CD14-positive monocyte (primary cell): Measurements from ENCODE around the gene EBF3. TPM values are rescaled to one million over a fixed set of nuclear protein-coding genes. Genes with fewer than 3 reads are reported as not detected.
A peak's percentile ranks its signal among the peaks of the same experiment; 100 is the strongest.

ENCODE experiments used
- DNase-seq, 3 donors: peaks; one replicate each; pipeline ENCODE4 v3.0.0-alpha.2; 2011 to 2022
- H2AFZ ChIP-seq: 2 replicates; pipeline ENCODE4 v1.6.0; 2012; ENCODE audit warnings: mild to moderate bottlenecking, low read depth, low read length, inconsistent platforms; ENCODE audit not compliant: insufficient read depth, poor library complexity, severe bottlenecking
- H3K27ac ChIP-seq, 2 donors: 1 replicate in 1 of 2; 2 replicates in 1 of 2; pipeline ENCODE4 v1.5.1; 2012 to 2013; ENCODE audit warnings: low read length in 2 of 2, control low read depth in 1 of 2, inconsistent platforms in 1 of 2, low read depth in 1 of 2, mild to moderate bottlenecking in 1 of 2
- H3K27me3 ChIP-seq, 2 donors: one replicate each; pipeline versions ENCODE4 v1.6.0 to v1.6.1; 2011 to 2013; ENCODE audit warnings: low read length in 2 of 2; ENCODE audit not compliant: control insufficient read depth in 2 of 2, insufficient read depth in 2 of 2
- H3K36me3 ChIP-seq, 2 donors: replicated peaks in 1 of 2; 1 replicate in 1 of 2; 2 replicates in 1 of 2; pipeline versions ENCODE4 v1.5.1 to v1.6.1; 2012 to 2013; ENCODE audit warnings: low read length in 2 of 2, control low read depth in 1 of 2, inconsistent platforms in 1 of 2, mild to moderate bottlenecking in 1 of 2; ENCODE audit not compliant: insufficient read depth in 2 of 2, control insufficient read depth in 1 of 2
- H3K4me1 ChIP-seq, 2 donors: 1 replicate in 1 of 2; 2 replicates in 1 of 2; pipeline versions ENCODE4 v1.5.1 to v1.6.1; 2012 to 2013; ENCODE audit warnings: low read length in 2 of 2, control low read depth in 1 of 2, inconsistent platforms in 1 of 2, mild to moderate bottlenecking in 1 of 2, moderate library complexity in 1 of 2; ENCODE audit not compliant: insufficient read depth in 2 of 2, control insufficient read depth in 1 of 2
- H3K4me2 ChIP-seq: replicated peaks from 2 replicates; pipeline ENCODE3; 2012; ENCODE audit warnings: low read length, moderate library complexity, mild to moderate bottlenecking; ENCODE audit not compliant: poor library complexity, severe bottlenecking; ENCODE audit errors: extremely low read depth
- H3K4me3 ChIP-seq, 3 experiments: fragments of 200-600 bp in 1 of 3; sonication (generic) in 1 of 3; replicated peaks in 1 of 3; 1 replicate in 2 of 3; 2 replicates in 1 of 3; pipeline ENCODE4 v1.5.1; 2011 to 2013; ENCODE audit warnings: low read length in 3 of 3, mild to moderate bottlenecking in 3 of 3, control low read depth in 2 of 3, low read depth in 2 of 3, inconsistent platforms in 1 of 3, moderate library complexity in 1 of 3
- H3K79me2 ChIP-seq: 2 replicates; pipeline ENCODE4 v1.6.0; 2012; ENCODE audit warnings: mild to moderate bottlenecking, control low read depth, inconsistent platforms, low read length, moderate library complexity; ENCODE audit not compliant: insufficient read depth
- H3K9ac ChIP-seq: 2 replicates; pipeline ENCODE4 v1.6.0; 2017; ENCODE audit warnings: low read length, mild to moderate bottlenecking; ENCODE audit not compliant: insufficient read depth, poor library complexity, severe bottlenecking
- H3K9me3 ChIP-seq, 2 donors: replicated peaks in 1 of 2; 1 replicate in 1 of 2; 2 replicates in 1 of 2; pipeline versions ENCODE4 v1.5.1 to v1.6.1; 2012 to 2013; ENCODE audit warnings: low read length in 2 of 2, control low read depth in 1 of 2; ENCODE audit not compliant: control insufficient read depth in 1 of 2, insufficient read depth in 1 of 2
- H4K20me1 ChIP-seq: 2 replicates; pipeline ENCODE4 v1.6.0; 2012; ENCODE audit warnings: mild to moderate bottlenecking, low read length, control low read depth, moderate library complexity; ENCODE audit not compliant: insufficient read depth
- H3K27ac Mint-ChIP-seq, 7 donors: one replicate each; pipeline ENCODE4 v1.8.0; 2020; ENCODE audit warnings: mild to moderate bottlenecking in 7 of 7, mixed read lengths in 7 of 7, moderate library complexity in 6 of 7, inconsistent platforms in 2 of 7
- H3K27me3 Mint-ChIP-seq, 3 donors: one replicate each; pipeline ENCODE4 v1.8.0; 2021 to 2022; ENCODE audit warnings: low read depth in 3 of 3, mild to moderate bottlenecking in 3 of 3, mixed read lengths in 3 of 3, moderate library complexity in 3 of 3, inconsistent platforms in 1 of 3
- H3K36me3 Mint-ChIP-seq, 2 donors: one replicate each; pipeline ENCODE4 v1.8.0; 2020; ENCODE audit warnings: mixed read lengths in 2 of 2, inconsistent platforms in 1 of 2, mild to moderate bottlenecking in 1 of 2
- H3K4me1 Mint-ChIP-seq: one replicate; pipeline ENCODE4 v1.8.0; 2020; ENCODE audit warnings: mild to moderate bottlenecking, mixed read lengths
- H3K4me3 Mint-ChIP-seq, 2 donors: one replicate each; pipeline ENCODE4 v1.8.0; 2020; ENCODE audit warnings: mild to moderate bottlenecking in 2 of 2, mixed read lengths in 2 of 2, moderate library complexity in 1 of 2
- H3K9me3 Mint-ChIP-seq, 7 donors: one replicate each; pipeline ENCODE4 v1.8.0; 2020 to 2022; ENCODE audit warnings: mixed read lengths in 7 of 7, mild to moderate bottlenecking in 6 of 7, moderate library complexity in 6 of 7, inconsistent platforms in 2 of 7
- WGBS: methylation state at CpG from one replicate; pipeline ENCODE4 v1.1.5; 2013; ENCODE audit warnings: missing lambda C conversion rate; ENCODE audit not compliant: insufficient coverage; 5-methylcytosine and 5-hydroxymethylcytosine counted together
- intact Hi-C, 2 donors: fragments of 100-400 bp; cut with micrococcal nuclease; formaldehyde crosslinking; loops; one replicate each; pipeline versions ENCODE4 v1.15.0 to v1.15.1; 2023
- polyA minus RNA-seq: library from RNA; depleted of rRNA, polyadenylated mRNA; stranded (reverse); fragments of >200 nt; gene quantifications from 2 replicates; pipeline ENCODE4 v1.2.3, GENCODE V29; 2012
- polyA plus RNA-seq, 3 donors: library from polyadenylated mRNA; depleted of rRNA in 1 of 3; unstranded in 2 of 3; stranded (reverse) in 1 of 3; fragments of 300-500 nt in 2 of 3; fragments of >200 nt in 1 of 3; fragmentation: Illumina TruSeq in 2 of 3; gene quantifications; 1 replicate in 2 of 3; 2 replicates in 1 of 3; pipeline ENCODE4 v1.2.3, GENCODE V29; 2012 to 2021
- total RNA-seq, 12 experiments: library from RNA in 1 of 12; stranded (reverse) in 1 of 12; fragments of 120-200 nt in 1 of 12; gene quantifications; one replicate each; pipeline ENCODE4 v1.2.4 and lab custom pipeline; 2013 to 2026; ENCODE audit warnings: mixed read lengths in 6 of 12, inconsistent platforms in 1 of 12
- TF ChIP-seq, protein P1 (sequence below): fragments of 200-600 bp; IDR thresholded peaks from one replicate; pipeline ENCODE4 v1.8.0; 2022; ENCODE audit warnings: antibody characterized with exemption, mild to moderate bottlenecking

The EBF3 gene, protein sequence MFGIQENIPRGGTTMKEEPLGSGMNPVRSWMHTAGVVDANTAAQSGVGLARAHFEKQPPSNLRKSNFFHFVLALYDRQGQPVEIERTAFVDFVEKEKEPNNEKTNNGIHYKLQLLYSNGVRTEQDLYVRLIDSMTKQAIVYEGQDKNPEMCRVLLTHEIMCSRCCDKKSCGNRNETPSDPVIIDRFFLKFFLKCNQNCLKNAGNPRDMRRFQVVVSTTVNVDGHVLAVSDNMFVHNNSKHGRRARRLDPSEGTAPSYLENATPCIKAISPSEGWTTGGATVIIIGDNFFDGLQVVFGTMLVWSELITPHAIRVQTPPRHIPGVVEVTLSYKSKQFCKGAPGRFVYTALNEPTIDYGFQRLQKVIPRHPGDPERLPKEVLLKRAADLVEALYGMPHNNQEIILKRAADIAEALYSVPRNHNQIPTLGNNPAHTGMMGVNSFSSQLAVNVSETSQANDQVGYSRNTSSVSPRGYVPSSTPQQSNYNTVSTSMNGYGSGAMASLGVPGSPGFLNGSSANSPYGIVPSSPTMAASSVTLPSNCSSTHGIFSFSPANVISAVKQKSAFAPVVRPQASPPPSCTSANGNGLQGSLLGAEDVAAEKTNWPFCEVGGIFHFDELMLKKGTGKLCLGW
- not detected for total RNA-seq (2013)
- not detected for polyA plus RNA-seq
- not detected in 2 replicates for polyA minus RNA-seq
- total RNA-seq (lab: John Stamatoyannopoulos, UW), result 0 to 2.0 (median 0.17) reads per million in 11 experiments

DNA sequence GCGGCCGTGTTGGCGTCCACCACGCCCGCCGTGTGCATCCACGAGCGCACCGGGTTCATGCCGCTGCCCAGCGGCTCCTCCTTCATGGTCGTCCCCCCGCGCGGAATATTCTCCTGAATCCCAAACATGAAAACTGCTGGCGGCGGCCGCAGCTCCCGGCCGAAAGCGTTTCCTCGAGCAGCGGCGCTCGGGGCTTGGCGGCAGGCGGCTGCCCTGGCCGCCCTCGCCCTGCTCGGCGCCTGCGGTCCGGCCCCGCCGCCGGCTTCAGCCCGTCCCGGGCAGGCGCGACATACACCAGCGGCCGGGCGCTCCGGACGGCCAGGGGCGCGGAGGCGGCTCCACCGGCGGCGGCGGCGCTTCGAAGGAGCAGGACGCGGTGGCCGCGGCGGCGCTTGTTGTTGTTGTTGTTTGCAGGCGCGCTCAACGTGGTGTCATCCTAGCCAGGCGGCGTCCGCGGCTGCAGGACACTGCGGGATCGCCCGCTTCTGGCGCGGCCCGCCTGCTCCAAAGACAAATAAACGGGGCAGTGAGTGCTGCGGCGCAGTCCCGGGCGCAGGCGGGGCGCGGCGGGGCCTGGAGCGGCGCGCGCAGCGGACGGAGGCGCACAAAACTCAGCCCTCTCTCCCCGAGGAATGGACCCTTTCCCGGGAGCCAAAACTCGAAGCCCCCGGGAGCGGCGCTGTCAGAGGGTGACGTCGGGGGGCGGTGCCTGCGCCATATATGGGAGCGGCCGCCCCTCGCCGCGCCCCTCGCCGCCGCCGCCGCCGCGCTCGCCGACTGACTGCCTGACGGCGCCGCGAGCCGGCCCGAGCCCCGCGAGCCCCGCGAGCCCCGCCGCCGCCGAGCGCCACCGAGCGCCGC, at the start of gene EBF3:
TSS of gene EBF3 (minus strand) at position 634 of the 861 bp plus-strand sequence. CDS start at position 128, 506 bp downstream.
- Mint-ChIP-seq H3K9me3 (peaks cover 0 to 30% (median 6%) of the 10 kb centered on the region in 7 donors), H3K4me1 (peaks cover 16% of the 10 kb centered on the region), H3K36me3 (peaks cover 0 to 1% of the 10 kb centered on the region in 2 donors), H3K4me3 (peak within 1 kb of the TSS; percentile 73 to 88), H3K27me3 (peaks cover 78 to 94% (median 79%) of the 10 kb centered on the region in 3 donors), H3K27ac (no peak within 1 kb of the TSS)
- peaks cover 0 to 50% of the 10 kb centered on the region in 2 donors for H3K9me3 ChIP-seq
- peaks cover 0 to 8% of the 10 kb centered on the region in 2 donors for H3K4me1 ChIP-seq
- TF ChIP-seq, protein P1, sequence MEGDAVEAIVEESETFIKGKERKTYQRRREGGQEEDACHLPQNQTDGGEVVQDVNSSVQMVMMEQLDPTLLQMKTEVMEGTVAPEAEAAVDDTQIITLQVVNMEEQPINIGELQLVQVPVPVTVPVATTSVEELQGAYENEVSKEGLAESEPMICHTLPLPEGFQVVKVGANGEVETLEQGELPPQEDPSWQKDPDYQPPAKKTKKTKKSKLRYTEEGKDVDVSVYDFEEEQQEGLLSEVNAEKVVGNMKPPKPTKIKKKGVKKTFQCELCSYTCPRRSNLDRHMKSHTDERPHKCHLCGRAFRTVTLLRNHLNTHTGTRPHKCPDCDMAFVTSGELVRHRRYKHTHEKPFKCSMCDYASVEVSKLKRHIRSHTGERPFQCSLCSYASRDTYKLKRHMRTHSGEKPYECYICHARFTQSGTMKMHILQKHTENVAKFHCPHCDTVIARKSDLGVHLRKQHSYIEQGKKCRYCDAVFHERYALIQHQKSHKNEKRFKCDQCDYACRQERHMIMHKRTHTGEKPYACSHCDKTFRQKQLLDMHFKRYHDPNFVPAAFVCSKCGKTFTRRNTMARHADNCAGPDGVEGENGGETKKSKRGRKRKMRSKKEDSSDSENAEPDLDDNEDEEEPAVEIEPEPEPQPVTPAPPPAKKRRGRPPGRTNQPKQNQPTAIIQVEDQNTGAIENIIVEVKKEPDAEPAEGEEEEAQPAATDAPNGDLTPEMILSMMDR, result no peak
- H3K4me2 ChIP-seq, result peak within 1 kb of the TSS; percentile 75
- peak within 1 kb of the TSS; percentile 29 for H2AFZ ChIP-seq
- no peaks in the 10 kb centered on the region for H3K79me2 ChIP-seq
- peak within 1 kb of the TSS in 2 of 3 experiments; percentile 12 to 63 for H3K4me3 ChIP-seq
- H3K27ac ChIP-seq, result no peak within 1 kb of the TSS
- H3K27me3 ChIP-seq, result peaks cover 68 to 84% of the 10 kb centered on the region in 2 donors
- peak in 2 of 3 donors; percentile 13 to 23 for DNase-seq
- under 1% methylated on average over 131 of the region's 131 CpGs for WGBS
- H3K9ac ChIP-seq, result no peak within 1 kb of the TSS
- no peaks in the 10 kb centered on the region for H3K36me3 ChIP-seq
- intact Hi-C loops, result no loop called here
- H4K20me1 ChIP-seq, result no peaks in the 10 kb centered on the region
